ENCODE results near the gene CALN1.

DNA sequence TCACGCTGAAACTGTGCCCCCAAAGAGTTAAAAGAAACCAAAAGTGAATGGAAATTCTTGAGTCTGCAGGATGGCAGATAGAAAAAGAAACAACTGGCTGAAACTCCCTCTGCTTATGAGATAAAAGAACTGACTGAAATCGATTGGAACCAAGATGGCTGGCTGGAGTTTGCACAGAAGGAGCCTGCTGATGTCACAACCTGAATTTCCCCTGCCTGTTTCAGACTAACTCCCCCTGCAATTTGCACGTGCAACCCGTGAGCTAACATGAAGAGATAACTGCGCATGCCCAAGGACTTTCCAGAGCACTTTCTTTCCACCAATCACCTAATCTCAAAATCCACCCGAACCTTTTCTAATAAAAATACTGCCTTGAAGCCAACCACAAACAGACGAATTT is 435.5 kb downstream of the CALN1 start:
- TF ChIP-seq POLR2A (IDR thresholded peaks at IDR 0.05) (no peak), EP300 (IDR thresholded peaks at IDR 0.05) (no peak), POLR2AphosphoS5 (IDR thresholded peaks at IDR 0.05) (no peak)
- TF ChIP-seq, protein P1, sequence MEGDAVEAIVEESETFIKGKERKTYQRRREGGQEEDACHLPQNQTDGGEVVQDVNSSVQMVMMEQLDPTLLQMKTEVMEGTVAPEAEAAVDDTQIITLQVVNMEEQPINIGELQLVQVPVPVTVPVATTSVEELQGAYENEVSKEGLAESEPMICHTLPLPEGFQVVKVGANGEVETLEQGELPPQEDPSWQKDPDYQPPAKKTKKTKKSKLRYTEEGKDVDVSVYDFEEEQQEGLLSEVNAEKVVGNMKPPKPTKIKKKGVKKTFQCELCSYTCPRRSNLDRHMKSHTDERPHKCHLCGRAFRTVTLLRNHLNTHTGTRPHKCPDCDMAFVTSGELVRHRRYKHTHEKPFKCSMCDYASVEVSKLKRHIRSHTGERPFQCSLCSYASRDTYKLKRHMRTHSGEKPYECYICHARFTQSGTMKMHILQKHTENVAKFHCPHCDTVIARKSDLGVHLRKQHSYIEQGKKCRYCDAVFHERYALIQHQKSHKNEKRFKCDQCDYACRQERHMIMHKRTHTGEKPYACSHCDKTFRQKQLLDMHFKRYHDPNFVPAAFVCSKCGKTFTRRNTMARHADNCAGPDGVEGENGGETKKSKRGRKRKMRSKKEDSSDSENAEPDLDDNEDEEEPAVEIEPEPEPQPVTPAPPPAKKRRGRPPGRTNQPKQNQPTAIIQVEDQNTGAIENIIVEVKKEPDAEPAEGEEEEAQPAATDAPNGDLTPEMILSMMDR (IDR thresholded peaks at IDR 0.05): no peak
